HG03175 (cell line): ENCODE measurements around the gene CLIC5.

Experiments
- ATAC-seq: cut with Tn5 transposase; IDR thresholded peaks from one replicate; pipeline ENCODE4 v1.9.1; 2021; ENCODE audit warnings: mild to moderate bottlenecking, moderate library complexity; ENCODE audit not compliant: unreplicated experiment

CLIC5 gene

GRCh38 chr6:45966340-45966739 is 49.3 kb downstream of the CLIC5 start:
- ATAC-seq, result no peak

GRCh38 chr6:45965792-45966191 is 49.9 kb downstream of the CLIC5 start:
- ATAC-seq, result no peak

GRCh38 chr6:45965007-45965406 is 50.7 kb downstream of the CLIC5 start:
- no peak for ATAC-seq

GRCh38 chr6:45964300-45964699 is 51.4 kb downstream of the CLIC5 start:
- ATAC-seq, result no peak

GRCh38 chr6:45963896-45964295 is 51.8 kb downstream of the CLIC5 start:
- no peak for ATAC-seq

GRCh38 chr6:45961125-45961524 is 54.5 kb downstream of the CLIC5 start:
- ATAC-seq, result no peak

- no peak for ATAC-seq
These were observed 56.0 kb downstream of the CLIC5 start for GRCh38 chr6:45959534-45960145.

- ATAC-seq, result no peak
These were observed 59.0 kb downstream of the CLIC5 start for GRCh38 chr6:45956663-45957062.

GRCh38 chr6:45956176-45956575 is 59.5 kb downstream of the CLIC5 start:
- ATAC-seq, result no peak

- no peak for ATAC-seq
These were observed 60.1 kb downstream of the CLIC5 start for GRCh38 chr6:45955597-45955996.

GRCh38 chr6:45952546-45952945 is 63.1 kb downstream of the CLIC5 start:
- ATAC-seq, result no peak

GRCh38 chr6:45952168-45952529 is 63.5 kb downstream of the CLIC5 start:
- ATAC-seq, result no peak

- no peak for ATAC-seq
These were observed 64.1 kb downstream of the CLIC5 start for GRCh38 chr6:45951321-45952167.

GRCh38 chr6:45949256-45949655 is 66.4 kb downstream of the CLIC5 start:
- ATAC-seq, result no peak

- ATAC-seq, result no peak
These were observed 67.9 kb downstream of the CLIC5 start for GRCh38 chr6:45947807-45948206.

GRCh38 chr6:45946887-45947286 is 68.8 kb downstream of the CLIC5 start:
- ATAC-seq, result no peak

- no peak for ATAC-seq
These were observed 69.3 kb downstream of the CLIC5 start for GRCh38 chr6:45946352-45946751.

GRCh38 chr6:45942953-45943352 is 72.7 kb downstream of the CLIC5 start:
- ATAC-seq, result no peak

- no peak for ATAC-seq
These were observed 81.8 kb downstream of the CLIC5 start for GRCh38 chr6:45933855-45934254.

- ATAC-seq, result no peak
These were observed 84.4 kb downstream of the CLIC5 start for GRCh38 chr6:45931232-45931631.

GRCh38 chr6:45930420-45931040 is 85.1 kb downstream of the CLIC5 start:
- no peak for ATAC-seq
